Keratinocyte (primary cell): ENCODE data around the gene CXCR4. TPM values are rescaled to one million over a fixed set of nuclear protein-coding genes. Genes with fewer than 3 reads are reported as not detected.

Source experiments
- DNase-seq: peaks from one replicate; pipeline ENCODE4 v3.0.0-alpha.2; 2011; ENCODE audit warnings: low read depth, missing footprints, low spot score
- FAIRE-seq: peaks from 2 replicates; lab custom pipeline; 2011; peaks lifted over from hg19 to GRCh38; lab: Jason Lieb, UNC
- H2AFZ ChIP-seq: 2 replicates; pipeline ENCODE4 v1.6.0; 2012; ENCODE audit warnings: low read length, control low read depth, inconsistent platforms; ENCODE audit not compliant: control insufficient read depth
- H3K27ac ChIP-seq: 2 replicates; pipeline ENCODE4 v1.5.1; 2011; ENCODE audit warnings: low read length; ENCODE audit not compliant: control insufficient read depth, insufficient read depth
- H3K27me3 ChIP-seq: 3 replicates; pipeline ENCODE4 v1.6.0; 2011; ENCODE audit warnings: low read length; ENCODE audit not compliant: control insufficient read depth, insufficient read depth; ENCODE audit errors: extremely low read depth
- H3K36me3 ChIP-seq, 2 experiments: 2 replicates in 1 of 2; 3 replicates in 1 of 2; pipeline ENCODE4 v1.5.1; 2011; ENCODE audit warnings: low read length in 2 of 2, mild to moderate bottlenecking in 1 of 2; ENCODE audit not compliant: control insufficient read depth in 2 of 2, insufficient read depth in 2 of 2; ENCODE audit errors: extremely low read depth in 1 of 2
- H3K4me1 ChIP-seq: 3 replicates; pipeline ENCODE4 v1.5.1; 2011; ENCODE audit warnings: low read length; ENCODE audit not compliant: control insufficient read depth, insufficient read depth; ENCODE audit errors: extremely low read depth
- H3K4me2 ChIP-seq: 3 replicates; pipeline ENCODE4 v1.6.0; 2011; ENCODE audit warnings: low read depth, low read length; ENCODE audit not compliant: control insufficient read depth, insufficient read depth; ENCODE audit errors: extremely low read depth
- H3K4me3 ChIP-seq, 3 experiments: fragments of 200-600 bp in 1 of 3; sonication (generic) in 1 of 3; 2 replicates in 2 of 3; 3 replicates in 1 of 3; pipeline ENCODE4 v1.5.1; 2011 to 2016; ENCODE audit warnings: low read length in 3 of 3, mild to moderate bottlenecking in 3 of 3, control low read depth in 2 of 3, inconsistent platforms in 1 of 3, low read depth in 1 of 3, mixed read lengths in 1 of 3, mixed run types in 1 of 3, moderate library complexity in 1 of 3; ENCODE audit not compliant: control insufficient read depth in 2 of 3, insufficient read depth in 2 of 3; ENCODE audit errors: extremely low read depth in 1 of 3
- H3K79me2 ChIP-seq: 2 replicates; pipeline ENCODE4 v1.6.0; 2012; ENCODE audit warnings: low read length; ENCODE audit not compliant: control insufficient read depth, insufficient read depth
- H3K9ac ChIP-seq: 3 replicates; pipeline ENCODE4 v1.6.0; 2011; ENCODE audit warnings: low read length; ENCODE audit not compliant: control insufficient read depth, insufficient read depth; ENCODE audit errors: extremely low read depth
- H3K9me1 ChIP-seq: 3 replicates; pipeline ENCODE4 v1.6.0; 2011; ENCODE audit warnings: low read length; ENCODE audit not compliant: control insufficient read depth, insufficient read depth; ENCODE audit errors: extremely low read depth
- H3K9me3 ChIP-seq: 2 replicates; pipeline ENCODE4 v1.5.1; 2012; ENCODE audit warnings: low read depth, low read length; ENCODE audit not compliant: control insufficient read depth
- H4K20me1 ChIP-seq: 3 replicates; pipeline ENCODE4 v1.6.0; 2011; ENCODE audit warnings: low read length; ENCODE audit not compliant: control insufficient read depth, insufficient read depth; ENCODE audit errors: extremely low read depth
- EZH2 ChIP-seq: IDR thresholded peaks from one replicate; pipeline ENCODE4 v1.6.1; 2012; ENCODE audit warnings: inconsistent platforms, mild to moderate bottlenecking, low read length, moderate library complexity
- dilution Hi-C: fragments of 300-500 bp; cut with MboI; formaldehyde crosslinking; loops from one replicate; pipeline ENCODE4 v1.7.0; 2020; ENCODE audit warnings: low sequenced_read_pairs; ENCODE audit not compliant: extremely low pct_ligation_motif_present
- polyA plus RNA-seq, 5 experiments: library from polyadenylated mRNA; depleted of rRNA in 3 of 5; stranded (reverse) in 3 of 5; stranded (forward) in 1 of 5; unstranded in 1 of 5; fragments of >200 nt; gene quantifications; 1 replicate in 1 of 5; 2 replicates in 3 of 5; 3 replicates in 1 of 5; pipeline versions ENCODE4 v1.2.1 to v1.2.3, GENCODE V29; 2011 to 2012; ENCODE audit warnings: missing spikeins in 2 of 5, low read depth in 1 of 5, low replicate concordance in 1 of 5
- TF ChIP-seq, protein P1 (sequence below), 3 experiments: IDR thresholded peaks in 1 of 3; conservative IDR thresholded peaks in 1 of 3; optimal IDR thresholded peaks in 1 of 3; 2 replicates in 2 of 3; 3 replicates in 1 of 3; pipeline versions ENCODE3 to v1.5.1; 2011; ENCODE audit warnings: low read length in 3 of 3, mild to moderate bottlenecking in 3 of 3, moderate library complexity in 2 of 3, control low read depth in 1 of 3, inconsistent platforms in 1 of 3; ENCODE audit not compliant: insufficient read depth in 2 of 3; ENCODE audit errors: extremely low read depth in 1 of 3

The CXCR4 gene
- polyA plus RNA-seq, 1 donor (not counting 4 experiments of a cell fraction or from before 2014, with no cell fraction given) = 0.08 TPM

DNA sequence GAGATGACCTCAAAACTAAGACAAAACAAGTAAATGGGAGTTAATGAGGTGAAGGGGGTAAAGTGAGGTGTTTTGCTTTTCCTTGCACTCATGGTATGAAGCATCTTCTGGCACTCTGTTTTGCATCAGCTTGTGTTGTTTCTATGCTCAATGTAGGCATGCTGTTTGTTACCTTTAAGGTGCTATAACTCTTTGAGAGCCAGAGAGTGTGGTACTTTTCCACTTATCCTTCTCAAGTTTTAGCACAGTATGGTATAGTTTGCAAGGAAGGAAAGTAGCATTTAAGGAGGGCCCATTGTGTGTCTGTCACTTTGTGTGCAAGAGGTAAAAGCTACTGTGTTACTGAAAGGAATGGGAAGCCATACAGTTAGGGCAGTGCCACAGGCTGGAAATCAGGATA is 17.5 kb upstream of the CXCR4 start:
- Histone ChIP-seq H3K27ac (no peak overlapping the region), H3K36me3 (no peaks in the 10 kb centered on the region), H2AFZ (no peak overlapping the region), H3K9me3 (no peaks in the 10 kb centered on the region), H3K27me3 (no peaks in the 10 kb centered on the region), H4K20me1 (no peaks in the 10 kb centered on the region), H3K79me2 (no peaks in the 10 kb centered on the region), H3K4me3 (no peak overlapping the region), H3K9ac (no peak overlapping the region), H3K4me1 (no peaks in the 10 kb centered on the region), H3K4me2 (no peak overlapping the region), H3K9me1 (no peaks in the 10 kb centered on the region)
- TF ChIP-seq, protein P1, sequence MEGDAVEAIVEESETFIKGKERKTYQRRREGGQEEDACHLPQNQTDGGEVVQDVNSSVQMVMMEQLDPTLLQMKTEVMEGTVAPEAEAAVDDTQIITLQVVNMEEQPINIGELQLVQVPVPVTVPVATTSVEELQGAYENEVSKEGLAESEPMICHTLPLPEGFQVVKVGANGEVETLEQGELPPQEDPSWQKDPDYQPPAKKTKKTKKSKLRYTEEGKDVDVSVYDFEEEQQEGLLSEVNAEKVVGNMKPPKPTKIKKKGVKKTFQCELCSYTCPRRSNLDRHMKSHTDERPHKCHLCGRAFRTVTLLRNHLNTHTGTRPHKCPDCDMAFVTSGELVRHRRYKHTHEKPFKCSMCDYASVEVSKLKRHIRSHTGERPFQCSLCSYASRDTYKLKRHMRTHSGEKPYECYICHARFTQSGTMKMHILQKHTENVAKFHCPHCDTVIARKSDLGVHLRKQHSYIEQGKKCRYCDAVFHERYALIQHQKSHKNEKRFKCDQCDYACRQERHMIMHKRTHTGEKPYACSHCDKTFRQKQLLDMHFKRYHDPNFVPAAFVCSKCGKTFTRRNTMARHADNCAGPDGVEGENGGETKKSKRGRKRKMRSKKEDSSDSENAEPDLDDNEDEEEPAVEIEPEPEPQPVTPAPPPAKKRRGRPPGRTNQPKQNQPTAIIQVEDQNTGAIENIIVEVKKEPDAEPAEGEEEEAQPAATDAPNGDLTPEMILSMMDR (optimal IDR thresholded peaks at IDR 0.05 in 1 of 3, IDR thresholded peaks at IDR 0.05 in 1 of 3, conservative IDR thresholded peaks at IDR 0.05 in 1 of 3; ENCODE audit: extremely low read depth in 1 of 3, insufficient read depth in 2 of 3, low read length in 3 of 3) = no peak
- TF ChIP-seq EZH2 = no peak
- no peak for DNase-seq
- dilution Hi-C loops = no loop called here
- FAIRE-seq = no peak

DNA sequence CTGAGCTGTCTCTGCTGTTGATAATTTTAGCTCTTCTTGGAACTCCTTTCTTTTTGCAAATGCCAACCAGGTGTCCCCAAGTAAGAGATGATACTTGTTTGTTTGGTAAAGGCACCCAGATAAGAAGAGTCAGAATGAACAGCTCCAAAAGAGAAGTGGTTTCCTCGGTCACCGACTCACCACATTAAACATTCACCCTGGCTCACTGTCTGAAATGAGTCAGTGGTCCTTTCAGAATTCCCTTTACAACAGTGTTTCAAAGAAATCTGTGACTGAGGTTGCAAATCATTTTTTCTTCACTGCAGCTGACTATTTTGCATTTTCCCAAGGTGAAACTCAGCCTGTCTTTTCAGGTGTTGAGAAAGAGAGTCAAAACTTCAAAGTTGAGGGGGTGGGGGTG is 16.2 kb upstream of the CXCR4 start:
- no peaks in the 10 kb centered on the region for H3K9me1 ChIP-seq
- no peaks in the 10 kb centered on the region for H3K4me1 ChIP-seq
- H3K27me3 ChIP-seq = no peaks in the 10 kb centered on the region
- DNase-seq (no peak), FAIRE-seq (no peak)
- H2AFZ ChIP-seq = no peak overlapping the region
- no peaks in the 10 kb centered on the region for H4K20me1 ChIP-seq
- TF ChIP-seq, protein P1 (optimal IDR thresholded peaks at IDR 0.05 in 1 of 3, IDR thresholded peaks at IDR 0.05 in 1 of 3, conservative IDR thresholded peaks at IDR 0.05 in 1 of 3; ENCODE audit: extremely low read depth in 1 of 3, insufficient read depth in 2 of 3, low read length in 3 of 3) = no peak
- no peak for TF ChIP-seq EZH2
- dilution Hi-C loops = no loop called here
- no peak overlapping the region for H3K4me2 ChIP-seq
- H3K36me3 ChIP-seq = no peaks in the 10 kb centered on the region
- no peak overlapping the region for H3K9ac ChIP-seq
- H3K27ac ChIP-seq = no peak overlapping the region
- H3K4me3 ChIP-seq = no peak overlapping the region
- no peaks in the 10 kb centered on the region for H3K9me3 ChIP-seq
- H3K79me2 ChIP-seq = no peaks in the 10 kb centered on the region
